ENCODE data around the gene RGS5.

RGS5 gene

GRCh38 chr1:163144418-163144817 lies 58.3 kb downstream of the RGS5 start:
- no peak for DNase-seq (ENCODE audit: low read depth)

GRCh38 chr1:163142152-163142551 lies 60.6 kb downstream of the RGS5 start:
- DNase-seq (ENCODE audit: low read depth), result no peak

DNA sequence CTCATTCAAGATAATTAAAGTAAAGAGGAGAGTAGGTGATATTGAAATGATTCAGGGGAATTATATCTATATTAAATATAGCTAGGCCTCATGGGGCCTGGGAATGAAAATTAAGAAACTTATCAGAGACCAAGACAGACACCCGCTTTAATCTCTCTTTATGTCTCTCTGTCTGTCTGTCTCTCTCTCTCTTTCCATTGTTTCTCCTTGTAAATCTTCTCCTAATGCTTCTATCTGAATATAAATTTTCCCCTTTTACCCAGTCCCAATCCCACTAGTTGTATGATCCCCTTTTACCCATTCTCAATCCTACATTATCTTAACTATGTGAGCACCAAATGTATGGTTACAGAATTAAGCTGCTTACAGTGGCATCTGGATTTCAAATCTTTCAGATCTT lies 61.2 kb downstream of the RGS5 start:
- no peak for DNase-seq (ENCODE audit: low read depth)

DNA sequence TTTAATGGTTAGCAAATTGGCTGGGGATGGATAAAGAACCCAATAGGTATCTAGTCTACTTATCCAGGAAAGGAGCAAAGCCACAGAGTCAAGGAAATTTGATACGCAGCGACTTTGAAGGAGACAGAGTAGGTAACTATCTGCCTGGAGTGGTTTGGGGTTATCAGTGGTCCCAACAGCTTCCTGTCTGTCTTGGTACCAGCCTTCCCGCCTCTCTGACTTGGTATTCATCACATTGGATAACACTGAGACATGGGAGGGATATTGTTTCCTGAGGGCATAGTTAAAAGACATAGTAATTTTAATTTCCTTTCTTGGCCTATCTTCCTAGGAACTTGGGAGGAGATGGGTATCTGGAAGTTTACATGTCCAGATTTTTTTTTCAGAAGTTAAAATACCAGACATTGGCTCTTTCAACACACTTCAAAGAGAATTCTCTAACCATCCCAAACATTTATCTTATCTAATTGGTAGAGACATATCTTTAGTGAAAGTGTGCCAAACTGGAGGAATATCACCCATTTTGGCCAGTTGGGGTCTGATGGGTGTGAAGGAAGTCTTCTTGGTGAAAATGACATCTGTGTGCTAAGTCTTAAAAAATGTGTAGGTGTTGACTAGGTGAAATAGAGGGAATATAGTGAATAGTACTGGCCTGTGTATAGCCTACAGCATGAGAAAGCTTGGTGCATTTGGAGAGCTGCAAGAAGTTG lies 65.0 kb downstream of the RGS5 start:
- no peak for DNase-seq (ENCODE audit: low read depth)

GRCh38 chr1:163131981-163132380 lies 70.7 kb downstream of the RGS5 start:
- no peak for DNase-seq (ENCODE audit: low read depth)

GRCh38 chr1:163130225-163130856 lies 72.4 kb downstream of the RGS5 start:
- DNase-seq (ENCODE audit: low read depth), result no peak

- no peak for DNase-seq (ENCODE audit: low read depth)
Observed at GRCh38 chr1:163128282-163128681, 74.4 kb downstream of the RGS5 start.

- no peak for DNase-seq (ENCODE audit: low read depth)
Observed at GRCh38 chr1:163124812-163125211, 77.9 kb downstream of the RGS5 start.

- no peak for DNase-seq (ENCODE audit: low read depth)
Observed at GRCh38 chr1:163120372-163120771, 82.3 kb downstream of the RGS5 start.

DNA sequence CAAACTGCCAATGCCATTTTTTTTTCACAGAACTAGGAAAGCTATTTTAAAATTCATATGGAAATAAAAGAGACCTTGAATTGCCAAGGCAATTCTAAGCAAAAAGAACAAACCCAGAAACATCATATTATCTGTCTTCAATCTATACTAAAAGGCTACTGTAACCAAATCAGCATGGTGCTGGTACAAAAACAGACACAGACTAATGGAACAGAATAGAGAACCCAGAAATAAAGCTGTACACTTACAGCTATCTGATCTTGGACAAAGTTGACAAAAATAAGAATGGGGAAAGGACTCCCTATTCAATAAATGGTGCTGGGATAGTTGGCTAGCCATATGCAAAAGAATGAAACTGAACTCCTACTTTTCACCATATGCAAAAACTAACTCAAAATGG lies 83.0 kb downstream of the RGS5 start:
- DNase-seq (ENCODE audit: low read depth), result no peak

DNA sequence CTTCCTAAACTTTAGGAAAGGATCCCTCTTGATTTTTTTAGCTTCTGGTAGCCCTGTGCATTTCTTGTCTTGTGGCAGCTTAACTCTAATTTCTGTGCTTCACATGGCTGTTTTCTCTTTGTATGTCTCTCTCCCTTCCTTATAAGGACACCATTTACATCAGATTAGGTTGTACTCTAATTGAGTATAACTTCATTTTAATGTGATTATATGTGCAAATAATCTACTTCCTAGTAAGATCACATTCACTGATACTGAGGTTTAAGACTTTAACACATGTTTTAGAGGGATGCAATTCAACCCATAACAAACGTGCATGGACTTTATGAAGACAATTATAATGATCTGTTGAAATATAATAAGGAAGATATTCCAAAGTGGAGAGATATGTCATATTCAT lies 86.8 kb downstream of the RGS5 start:
- DNase-seq (ENCODE audit: low read depth), result no peak

- no peak for DNase-seq (ENCODE audit: low read depth)
Observed at GRCh38 chr1:163107655-163108054, 95.1 kb downstream of the RGS5 start.

- DNase-seq (ENCODE audit: low read depth), result no peak
Observed at GRCh38 chr1:163106364-163106987, 96.2 kb downstream of the RGS5 start.

DNA sequence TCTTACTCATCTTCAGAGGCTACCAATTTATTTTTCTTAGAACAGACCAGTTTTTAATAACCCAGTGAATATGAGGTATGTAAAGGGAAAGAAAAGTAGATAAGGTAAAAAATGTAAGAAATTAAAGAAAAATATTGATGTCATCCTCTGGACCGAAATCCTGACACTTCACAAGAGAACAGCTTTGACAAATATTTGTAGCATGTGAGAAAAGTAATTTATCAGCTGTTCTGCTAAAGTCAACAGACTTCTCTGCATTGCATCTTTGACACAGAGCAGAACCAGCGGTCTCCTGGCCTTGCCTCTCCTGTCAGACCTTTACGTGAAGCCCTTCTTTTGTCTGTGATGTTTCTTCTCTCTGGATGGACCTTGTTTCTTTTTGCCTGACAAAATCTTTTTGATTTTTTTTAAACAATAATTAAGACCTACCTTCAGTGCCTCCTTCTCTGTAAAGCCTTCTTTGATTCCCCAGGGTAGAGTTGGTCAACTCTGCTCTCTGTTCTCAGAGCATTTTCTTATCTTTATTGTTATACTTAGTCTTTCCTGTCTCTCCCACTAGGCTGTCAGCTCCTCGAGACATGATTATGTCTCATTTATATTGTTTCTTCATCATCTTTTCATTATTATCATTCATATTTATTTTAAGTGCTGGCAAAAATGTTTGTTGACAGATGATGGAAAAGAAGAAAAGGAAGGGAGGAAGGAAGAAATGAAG lies 98.2 kb downstream of the RGS5 start:
- no peak for DNase-seq (ENCODE audit: low read depth)

DNA sequence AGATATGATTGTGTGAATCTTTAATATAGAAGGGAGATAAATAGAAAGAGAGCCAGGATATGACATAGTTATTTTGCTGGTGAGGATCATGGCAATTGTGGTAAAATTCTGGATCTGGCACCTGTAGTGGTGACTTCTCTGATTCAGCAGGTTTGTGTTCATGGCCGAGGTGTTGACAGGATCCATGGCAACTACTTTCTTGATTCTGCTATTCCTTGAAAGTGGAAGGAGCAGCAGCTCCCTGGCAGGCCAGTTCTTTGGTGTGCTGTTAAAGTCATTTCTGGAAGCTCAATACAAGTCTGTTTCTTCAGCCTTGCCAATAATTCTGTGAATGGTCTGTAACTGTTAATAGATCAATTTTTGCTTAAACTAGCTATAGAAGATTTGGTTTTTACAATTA lies 100.1 kb downstream of the RGS5 start:
- no peak for DNase-seq (ENCODE audit: low read depth)

- no peak for DNase-seq (ENCODE audit: low read depth)
Observed at GRCh38 chr1:163095213-163095612, 107.5 kb downstream of the RGS5 start.

- DNase-seq (ENCODE audit: low read depth), result no peak
Observed at GRCh38 chr1:163094589-163094988, 108.1 kb downstream of the RGS5 start.

- DNase-seq (ENCODE audit: low read depth), result no peak
Observed at GRCh38 chr1:163094182-163094581, 108.5 kb downstream of the RGS5 start.

GRCh38 chr1:163093579-163093978 lies 109.1 kb downstream of the RGS5 start:
- no peak for DNase-seq (ENCODE audit: low read depth)

DNA sequence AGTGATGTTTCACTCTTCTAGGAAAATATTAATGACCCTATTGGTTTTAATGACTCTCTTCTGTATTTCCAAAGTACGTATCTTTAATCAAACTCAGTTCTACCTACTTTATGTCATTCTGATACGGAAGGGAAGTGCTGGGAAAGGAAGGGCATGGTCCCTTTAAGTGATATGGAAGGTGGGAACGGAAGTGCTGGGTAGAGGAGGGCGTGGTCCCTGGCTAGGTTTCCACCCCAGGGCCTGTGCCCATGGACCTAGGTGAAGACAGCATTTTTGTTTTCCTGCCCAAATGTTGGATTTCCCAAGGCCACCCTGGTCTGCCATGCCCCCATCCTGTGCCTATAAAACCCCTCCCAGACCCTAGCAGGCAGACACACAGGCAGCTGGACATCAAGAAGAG lies 109.5 kb downstream of the RGS5 start:
- DNase-seq (ENCODE audit: low read depth), result no peak
